RPMI7951 (cell line): ENCODE results near the gene CIAPIN1. TPM values are rescaled to one million over a fixed set of nuclear protein-coding genes. Genes with fewer than 3 reads are reported as not detected.

Experiments
- DNase-seq: peaks from one replicate; pipeline ENCODE4 v3.0.0-alpha.2; 2012; ENCODE audit warnings: low read depth
- total RNA-seq: library from RNA; depleted of rRNA; stranded (reverse); fragments of >200 nt; shearing (Covaris generic); gene quantifications from 2 replicates; pipeline ENCODE4 v1.2.3, GENCODE V29; 2014; rRNA removed

CIAPIN1 gene
- total RNA-seq, 1 experiment from 2014 or later = 68.0 TPM

GRCh38 chr16:57382535-57383275 is 64.5 kb downstream of the CIAPIN1 start:
- no peak for DNase-seq

GRCh38 chr16:57381791-57382534 is 65.2 kb downstream of the CIAPIN1 start:
- no peak for DNase-seq

DNA sequence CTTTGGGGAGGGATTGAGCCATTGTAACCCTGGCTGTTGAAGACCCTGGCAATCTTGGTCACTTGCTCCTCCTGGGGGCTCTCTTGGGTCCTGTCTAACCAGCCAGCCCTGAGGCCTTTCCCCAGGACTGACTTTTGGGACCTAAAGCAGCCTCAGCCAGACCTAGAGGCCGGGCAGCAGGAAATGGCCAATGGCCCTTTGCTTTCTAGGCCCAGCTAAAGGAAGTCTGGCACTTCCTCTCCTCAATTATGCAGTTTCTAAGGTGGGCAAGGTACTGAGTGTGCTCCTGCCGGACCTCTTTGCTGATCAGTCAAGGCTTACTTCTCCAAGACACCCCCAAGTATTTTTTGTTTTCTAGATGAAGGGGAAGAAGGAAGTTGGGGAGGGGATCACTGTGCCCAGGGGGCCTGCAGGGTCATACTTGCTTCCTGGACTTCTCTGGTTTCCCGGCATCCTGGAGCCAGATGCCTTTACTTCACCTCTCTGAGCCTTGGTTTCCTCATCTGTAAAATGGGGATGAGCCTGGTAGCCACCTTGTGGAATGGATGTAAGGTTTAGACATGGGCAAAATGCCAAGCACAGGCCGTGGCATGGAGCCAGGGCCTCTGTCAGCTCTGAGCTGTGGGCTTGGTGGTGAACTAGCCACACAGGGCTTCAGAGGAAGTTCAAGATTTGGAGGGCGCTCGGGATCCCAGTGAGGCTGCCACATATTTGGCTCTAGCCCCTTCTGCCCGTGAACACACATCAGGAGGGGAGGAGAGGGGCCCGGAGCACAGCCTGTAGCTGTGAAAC is 66.3 kb downstream of the CIAPIN1 start:
- peak; percentile 30 for DNase-seq

- DNase-seq = peak; percentile 58
Observed at GRCh38 chr16:57379579-57379978, 67.6 kb downstream of the CIAPIN1 start.

Other genes with a start within 250 kb of the CIAPIN1 start
- gene ARL2BP, start 202.1 kb downstream of the CIAPIN1 start, total RNA-seq = 120 and 134 TPM in 2 replicates
- gene PLLP, start 162.7 kb downstream of the CIAPIN1 start, total RNA-seq = 0.24 and 2.1 TPM in 2 replicates
- gene CCL22, start 88.6 kb downstream of the CIAPIN1 start, total RNA-seq = not detected in 2 replicates
- gene CX3CL1, start 74.9 kb downstream of the CIAPIN1 start, total RNA-seq = 0.36 and 1.3 TPM in 2 replicates
- not detected in 2 replicates for gene CCL17, start 42.6 kb downstream of the CIAPIN1 start, total RNA-seq
- 51.3 and 56.6 TPM in 2 replicates for gene COQ9, start 94 bp upstream of the CIAPIN1 start, total RNA-seq
- gene POLR2C, start 15.3 kb upstream of the CIAPIN1 start, total RNA-seq = 171 and 186 TPM in 2 replicates
- 16.4 and 17.9 TPM in 2 replicates for gene DOK4, start 39.1 kb upstream of the CIAPIN1 start, total RNA-seq
- gene CCDC102A, start 89.2 kb upstream of the CIAPIN1 start, total RNA-seq = 11.3 and 13.3 TPM in 2 replicates
- 0.24 TPM in 1 of 2 replicates, not detected in the other for gene ADGRG5, start 95.3 kb upstream of the CIAPIN1 start, total RNA-seq
- 3.7 and 9.8 TPM in 2 replicates for gene ADGRG1, start 181.2 kb upstream of the CIAPIN1 start, total RNA-seq
- not detected in 2 replicates for gene ADGRG3, start 220.9 kb upstream of the CIAPIN1 start, total RNA-seq
- gene DRC7, start 247.4 kb upstream of the CIAPIN1 start, total RNA-seq = not detected in 2 replicates